T-cell (primary cell): ENCODE results near the gene LMAN2L. TPM values are rescaled to one million over a fixed set of nuclear protein-coding genes. Genes with fewer than 3 reads are reported as not detected.

Experiments
- ATAC-seq, 4 experiments: fragments of 200-7000 bp in 3 of 4; fragments of 150-1000 bp in 1 of 4; cut with Tn5 transposase; replicated peaks in 1 of 4; 1 replicate in 3 of 4; 2 replicates in 1 of 4; pipeline ENCODE4 v1.10.0; 2021; ENCODE audit warnings: moderate library complexity in 3 of 4, mild to moderate bottlenecking in 2 of 4, moderate number of reproducible peaks in 1 of 4
- CTCF ChIA-PET, 2 donors: fragments of 300-600 bp; sonication (Branson Sonifier 250); formaldehyde crosslinking; loops; one replicate each; lab custom pipeline; 2022; ENCODE audit warnings: antibody characterized with exemption in 2 of 2; lab: Charles Lee
- POLR2A ChIA-PET, 2 donors: fragments of 300-600 bp; sonication (Branson Sonifier 250); formaldehyde crosslinking; loops; one replicate each; lab custom pipeline; 2022; ENCODE audit warnings: antibody characterized with exemption in 2 of 2; lab: Charles Lee
- DNase-seq, 35 experiments: peaks; one replicate each; pipeline versions ENCODE4 v3.0.0 to v3.0.0-alpha.2; 2013 to 2023
- H3K27ac ChIP-seq: one replicate; pipeline ENCODE4 v1.5.1; 2013; ENCODE audit warnings: low read length
- H3K27me3 ChIP-seq, 2 experiments: replicated peaks in 1 of 2; 1 replicate in 1 of 2; 2 replicates in 1 of 2; pipeline versions ENCODE4 v1.6.1 to v1.7.0; 2013; ENCODE audit warnings: low read length in 1 of 2, mixed read lengths in 1 of 2; ENCODE audit not compliant: control insufficient read depth in 2 of 2, insufficient read depth in 2 of 2; ENCODE audit errors: extremely low read depth in 1 of 2
- H3K36me3 ChIP-seq, 2 donors: 1 replicate in 1 of 2; 2 replicates in 1 of 2; pipeline versions ENCODE4 v1.6.1 to v1.7.0; 2013; ENCODE audit warnings: low read length in 1 of 2; ENCODE audit not compliant: control insufficient read depth in 2 of 2, insufficient read depth in 1 of 2; ENCODE audit errors: extremely low read depth in 1 of 2
- H3K4me1 ChIP-seq, 2 experiments: 1 replicate in 1 of 2; 2 replicates in 1 of 2; pipeline versions ENCODE4 v1.6.1 to v1.7.0; 2013; ENCODE audit warnings: low read length in 2 of 2, mixed read lengths in 1 of 2; ENCODE audit not compliant: insufficient read depth in 2 of 2, control insufficient read depth in 1 of 2; ENCODE audit errors: extremely low read depth in 1 of 2
- H3K4me3 ChIP-seq, 2 donors: 1 replicate in 1 of 2; 2 replicates in 1 of 2; pipeline versions ENCODE4 v1.5.1 to v1.7.0; 2013; ENCODE audit warnings: mild to moderate bottlenecking in 2 of 2, low read length in 1 of 2, moderate library complexity in 1 of 2; ENCODE audit not compliant: control insufficient read depth in 1 of 2; ENCODE audit errors: extremely low read depth in 1 of 2
- H3K9me3 ChIP-seq: 2 replicates; pipeline ENCODE4 v1.7.0; 2013
- H3K27ac Mint-ChIP-seq, 2 donors: one replicate each; pipeline ENCODE4 v1.8.0; 2020 to 2021; ENCODE audit warnings: mild to moderate bottlenecking in 2 of 2, mixed read lengths in 2 of 2
- H3K27me3 Mint-ChIP-seq, 2 donors: one replicate each; pipeline ENCODE4 v1.8.0; 2021 to 2022; ENCODE audit warnings: mixed read lengths in 2 of 2
- H3K36me3 Mint-ChIP-seq: one replicate; pipeline ENCODE4 v1.8.0; 2021; ENCODE audit warnings: mixed read lengths
- H3K4me1 Mint-ChIP-seq, 3 donors: one replicate each; pipeline ENCODE4 v1.8.0; 2020 to 2022; ENCODE audit warnings: mixed read lengths in 3 of 3, mild to moderate bottlenecking in 1 of 3
- H3K4me3 Mint-ChIP-seq, 3 donors: one replicate each; pipeline ENCODE4 v1.8.0; 2020 to 2022; ENCODE audit warnings: mild to moderate bottlenecking in 3 of 3, mixed read lengths in 3 of 3, moderate library complexity in 3 of 3
- H3K9me3 Mint-ChIP-seq, 3 donors: one replicate each; pipeline ENCODE4 v1.8.0; 2020 to 2022; ENCODE audit warnings: mixed read lengths in 3 of 3
- WGBS: methylation state at CpG from one replicate; pipeline ENCODE4 v1.1.5; 2013; ENCODE audit warnings: missing lambda C conversion rate; ENCODE audit not compliant: insufficient coverage; 5-methylcytosine and 5-hydroxymethylcytosine counted together
- total RNA-seq, 35 experiments: library from RNA in 6 of 35; stranded (reverse) in 6 of 35; fragments of 120-200 nt in 1 of 35; gene quantifications; one replicate each; pipeline versions ENCODE4 v1.2.1 to v1.2.4 and lab custom pipeline; 2013 to 2026

The LMAN2L gene, protein sequence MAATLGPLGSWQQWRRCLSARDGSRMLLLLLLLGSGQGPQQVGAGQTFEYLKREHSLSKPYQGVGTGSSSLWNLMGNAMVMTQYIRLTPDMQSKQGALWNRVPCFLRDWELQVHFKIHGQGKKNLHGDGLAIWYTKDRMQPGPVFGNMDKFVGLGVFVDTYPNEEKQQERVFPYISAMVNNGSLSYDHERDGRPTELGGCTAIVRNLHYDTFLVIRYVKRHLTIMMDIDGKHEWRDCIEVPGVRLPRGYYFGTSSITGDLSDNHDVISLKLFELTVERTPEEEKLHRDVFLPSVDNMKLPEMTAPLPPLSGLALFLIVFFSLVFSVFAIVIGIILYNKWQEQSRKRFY
- total RNA-seq: 1 to 10 TPM; 4.7 to 8.9 (median 7.8) TPM
- 8.3 TPM for total RNA-seq (2013)
- total RNA-seq (lab: John Stamatoyannopoulos, UW): 4.3 to 19.9 (median 10.4) reads per million in 29 experiments

DNA sequence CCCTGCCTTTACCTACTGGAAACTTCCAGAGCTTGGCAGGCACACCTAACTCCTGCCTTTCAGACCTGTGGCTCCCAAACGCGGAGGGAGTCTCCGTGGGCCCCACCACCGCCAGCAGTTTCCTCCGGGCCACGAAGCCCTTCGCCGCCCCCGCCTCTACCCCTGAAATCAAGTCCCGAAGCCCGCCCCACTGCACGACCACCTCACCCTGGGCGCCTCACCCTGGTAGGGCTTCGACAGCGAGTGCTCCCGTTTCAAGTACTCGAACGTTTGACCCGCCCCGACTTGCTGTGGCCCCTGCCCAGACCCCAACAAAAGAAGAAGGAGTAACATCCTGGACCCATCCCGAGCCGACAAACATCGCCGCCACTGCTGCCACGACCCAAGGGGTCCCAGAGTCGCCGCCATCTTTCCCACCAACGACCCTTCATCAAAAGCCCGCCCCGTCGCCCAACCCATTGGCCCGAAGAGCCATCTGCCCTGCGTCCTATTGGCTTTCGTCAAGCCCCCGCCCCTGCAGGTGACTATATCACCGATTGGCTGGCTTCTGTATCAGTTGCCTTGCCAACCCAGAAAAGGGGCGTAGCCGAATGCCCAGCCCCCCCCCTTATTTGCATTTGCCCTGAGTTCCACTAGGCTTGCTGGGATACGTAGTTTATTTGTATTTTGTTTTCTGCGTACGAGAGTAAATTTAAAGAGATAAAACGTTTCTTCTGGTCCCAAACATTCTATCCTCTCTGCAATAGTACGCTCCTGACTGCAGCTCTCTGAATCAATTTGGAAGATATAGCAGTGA lies at the start of gene LMAN2L:
LMAN2L (minus strand) TSS at position 432 of the 796 bp plus-strand sequence; CDS start at position 408, 24 bp downstream.
- Mint-ChIP-seq H3K27ac (peak within 1 kb of the TSS; percentile 85 to 93), H3K9me3 (no peaks in the 10 kb centered on the region), H3K27me3 (no peaks in the 10 kb centered on the region), H3K36me3 (peaks cover 3% of the 10 kb centered on the region), H3K4me1 (peaks cover 35 to 48% (median 40%) of the 10 kb centered on the region in 3 donors), H3K4me3 (peak within 1 kb of the TSS; percentile 89 to 100 (median 96))
- CTCF ChIA-PET: interaction anchor here (0.6 to 1.6 kb wide), 2 partner anchors 23 to 77 kb away, joined by 3 to 4 read pairs; partner anchors contain the start of gene CNNM3 (in 1 of the 2)
- DNase-seq: peak; percentile 81 to 99 (median 97)
- 0% methylated on average over 31 of the region's 43 CpGs for WGBS
- Histone ChIP-seq H3K9me3 (no peaks in the 10 kb centered on the region), H3K27me3 (no peaks in the 10 kb centered on the region), H3K4me1 (peaks cover 9 to 24% of the 10 kb centered on the region in 2 experiments), H3K4me3 (peak within 1 kb of the TSS; percentile 80 to 85), H3K36me3 (peaks cover 0 to 13% of the 10 kb centered on the region in 2 donors), H3K27ac (peak within 1 kb of the TSS; percentile 54)
- peak; percentile 99 to 100 (median 100) for ATAC-seq
- POLR2A ChIA-PET: interaction anchor here in 1 of 2 donors (0.6 kb wide), 1 partner anchor 162 kb away, joined by 4 read pairs; no protein-coding TSS in a partner anchor

DNA sequence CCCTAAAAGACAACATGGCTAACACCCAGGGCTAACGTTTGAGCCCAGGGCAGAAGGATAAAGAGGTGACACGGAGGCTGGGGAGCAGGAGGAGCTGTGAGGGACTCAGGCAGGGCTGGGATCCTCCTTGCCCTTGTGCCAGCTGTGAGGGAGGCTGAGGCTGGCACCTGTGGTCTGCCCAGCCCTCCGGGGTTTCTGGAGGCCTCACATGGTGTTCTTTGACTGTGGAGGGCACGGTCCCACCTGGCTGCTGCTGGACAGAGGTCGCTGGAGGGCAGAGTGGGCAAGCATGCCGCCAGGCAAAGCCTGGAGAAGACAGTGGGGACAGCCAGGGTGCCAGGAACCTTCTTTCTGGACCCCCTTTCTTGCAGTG lies 49.4 kb upstream of the LMAN2L start:
- no peaks in the 10 kb centered on the region for H3K27me3 ChIP-seq
- WGBS: 75% methylated on average over 6 of the region's 6 CpGs
- no peak for ATAC-seq
- peaks cover 0 to 3% (median 0%) of the 10 kb centered on the region in 3 donors for H3K4me1 Mint-ChIP-seq
- H3K36me3 Mint-ChIP-seq: no peaks in the 10 kb centered on the region
- H3K9me3 Mint-ChIP-seq: no peaks in the 10 kb centered on the region
- no peak overlapping the region for H3K4me3 Mint-ChIP-seq
- no peaks in the 10 kb centered on the region for H3K4me1 ChIP-seq
- H3K27me3 Mint-ChIP-seq: no peaks in the 10 kb centered on the region
- no peak overlapping the region for H3K27ac ChIP-seq
- no peak overlapping the region for H3K4me3 ChIP-seq
- CTCF ChIA-PET: no interaction called here
- POLR2A ChIA-PET: no interaction called here
- no peaks in the 10 kb centered on the region for H3K9me3 ChIP-seq
- no peaks in the 10 kb centered on the region for H3K36me3 ChIP-seq
- DNase-seq: no peak
- H3K27ac Mint-ChIP-seq: no peak overlapping the region

DNA sequence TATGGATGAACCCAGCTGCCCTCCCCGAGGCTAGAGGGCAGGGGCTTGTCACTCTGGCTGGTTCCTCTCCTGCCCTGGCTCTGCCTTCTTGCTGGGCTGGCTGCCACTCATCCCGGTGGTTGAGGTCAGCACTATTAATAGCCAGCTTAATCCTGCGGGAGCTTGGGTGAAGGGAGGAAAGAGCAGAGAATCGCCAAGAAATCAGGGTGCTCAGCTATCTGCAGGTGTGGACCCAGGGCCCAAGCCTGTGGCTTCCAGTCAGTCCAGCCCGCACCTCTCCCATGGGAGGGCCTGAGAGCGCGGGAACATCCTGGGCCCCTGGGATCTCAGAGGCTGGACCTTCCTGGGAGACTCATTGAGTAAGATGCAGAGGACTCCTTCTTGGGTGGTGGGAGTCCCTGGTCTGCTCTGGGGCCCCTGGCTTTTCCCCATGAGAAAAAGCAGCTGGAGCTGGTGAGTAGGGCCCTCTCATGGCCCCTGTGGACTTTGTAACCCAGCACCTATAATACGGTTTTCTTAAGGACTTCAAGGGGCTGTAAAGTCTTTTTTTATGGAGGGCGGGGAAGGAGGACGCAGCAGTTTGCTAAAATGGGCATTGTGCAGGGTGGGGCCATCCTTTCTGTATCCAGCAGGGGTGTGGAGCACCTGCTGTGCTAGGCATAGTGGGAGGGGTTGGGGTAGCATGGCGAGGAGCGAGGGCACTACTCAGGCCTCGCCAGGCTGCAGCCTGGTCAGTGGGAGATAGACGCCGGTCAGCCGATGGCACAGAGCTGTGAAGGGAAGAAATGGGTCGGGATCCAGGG lies 48.8 kb upstream of the LMAN2L start:
- Mint-ChIP-seq H3K4me3 (no peak overlapping the region), H3K9me3 (no peaks in the 10 kb centered on the region), H3K27me3 (no peaks in the 10 kb centered on the region), H3K36me3 (no peaks in the 10 kb centered on the region), H3K4me1 (peaks cover 0 to 3% (median 0%) of the 10 kb centered on the region in 3 donors), H3K27ac (no peak overlapping the region)
- H3K27me3 ChIP-seq: no peaks in the 10 kb centered on the region
- no peak overlapping the region for H3K4me3 ChIP-seq
- no peak for DNase-seq
- ChIA-PET CTCF (no interaction called here), POLR2A (no interaction called here)
- no peaks in the 10 kb centered on the region for H3K4me1 ChIP-seq
- WGBS: 90% methylated on average over 16 of the region's 17 CpGs
- H3K9me3 ChIP-seq: no peaks in the 10 kb centered on the region
- ATAC-seq: no peak
- peaks cover 0 to under 1% of the 10 kb centered on the region in 2 donors for H3K36me3 ChIP-seq
- H3K27ac ChIP-seq: no peak overlapping the region

DNA sequence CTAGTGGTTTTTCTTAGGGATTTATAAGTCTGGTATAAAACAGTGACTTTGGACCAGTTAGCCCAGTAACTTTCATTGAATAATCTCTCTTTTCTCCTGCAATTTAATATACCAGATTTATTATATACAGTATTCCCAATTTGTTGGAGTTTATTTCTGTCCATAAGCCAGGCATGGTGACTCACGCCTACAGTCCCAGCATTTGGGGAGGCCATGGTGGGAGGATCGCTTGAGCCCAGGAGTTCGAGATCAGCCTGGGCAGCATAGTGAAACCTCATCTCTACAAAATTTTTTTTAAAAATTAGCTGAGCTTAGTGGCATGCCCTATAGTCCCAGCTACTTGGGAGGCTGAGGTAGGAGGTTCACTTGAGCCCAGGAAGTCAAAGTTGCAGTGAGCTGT lies 47.5 kb upstream of the LMAN2L start:
- Mint-ChIP-seq H3K9me3 (no peaks in the 10 kb centered on the region), H3K27ac (no peak overlapping the region), H3K4me3 (no peak overlapping the region), H3K36me3 (no peaks in the 10 kb centered on the region), H3K27me3 (no peaks in the 10 kb centered on the region), H3K4me1 (peaks cover 0 to 3% (median 0%) of the 10 kb centered on the region in 3 donors)
- H3K27me3 ChIP-seq: no peaks in the 10 kb centered on the region
- H3K9me3 ChIP-seq: no peaks in the 10 kb centered on the region
- WGBS: 90% methylated on average over 3 of the region's 3 CpGs
- H3K27ac ChIP-seq: no peak overlapping the region
- H3K4me1 ChIP-seq: no peaks in the 10 kb centered on the region
- POLR2A ChIA-PET: no interaction called here
- H3K4me3 ChIP-seq: no peak overlapping the region
- DNase-seq (no peak), ATAC-seq (no peak)
- CTCF ChIA-PET: no interaction called here
- H3K36me3 ChIP-seq: peaks cover 0 to 3% of the 10 kb centered on the region in 2 donors

DNA sequence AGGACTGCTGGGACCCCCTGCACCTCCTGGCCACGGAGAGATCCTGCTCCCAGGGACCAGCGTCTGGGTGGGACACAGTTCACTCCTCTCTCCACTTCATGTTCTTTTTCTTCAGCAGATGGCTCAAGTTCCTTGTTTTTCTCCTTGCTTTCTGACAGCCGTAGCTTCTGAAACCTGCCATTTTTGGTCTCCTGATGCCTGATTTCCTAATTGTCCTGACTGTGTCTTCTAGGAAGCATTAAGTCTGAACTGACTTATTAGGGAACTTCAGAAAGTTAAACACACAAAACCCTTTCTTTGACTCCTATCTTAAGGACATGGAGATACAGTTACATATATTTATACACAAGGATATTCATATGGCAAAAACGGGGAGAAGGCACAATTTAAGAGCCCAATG lies 43.5 kb upstream of the LMAN2L start:
- Histone ChIP-seq H3K27me3 (no peaks in the 10 kb centered on the region), H3K9me3 (no peaks in the 10 kb centered on the region), H3K4me1 (no peaks in the 10 kb centered on the region), H3K4me3 (no peak overlapping the region), H3K27ac (no peak overlapping the region), H3K36me3 (peaks cover 0 to 3% of the 10 kb centered on the region in 2 donors)
- Mint-ChIP-seq H3K4me1 (peaks cover 0 to 3% (median 0%) of the 10 kb centered on the region in 3 donors), H3K27me3 (no peaks in the 10 kb centered on the region), H3K9me3 (no peaks in the 10 kb centered on the region), H3K27ac (no peak overlapping the region), H3K4me3 (no peak overlapping the region), H3K36me3 (peaks cover 3% of the 10 kb centered on the region)
- CTCF ChIA-PET: no interaction called here
- no peak for ATAC-seq
- 86% methylated on average over 3 of the region's 4 CpGs for WGBS
- POLR2A ChIA-PET: interaction anchor here in 1 of 2 donors (0.6 kb wide), 1 partner anchor 184 kb away, joined by 4 read pairs; no protein-coding TSS in a partner anchor
- no peak for DNase-seq
